ENCODE results near the gene SPATC1L.
"Not testable (repeated sequence)": the region's sequence is repeated elsewhere in the genome, so short reads cannot be mapped to it uniquely, and the experiment has no call there.

SPATC1L gene

DNA sequence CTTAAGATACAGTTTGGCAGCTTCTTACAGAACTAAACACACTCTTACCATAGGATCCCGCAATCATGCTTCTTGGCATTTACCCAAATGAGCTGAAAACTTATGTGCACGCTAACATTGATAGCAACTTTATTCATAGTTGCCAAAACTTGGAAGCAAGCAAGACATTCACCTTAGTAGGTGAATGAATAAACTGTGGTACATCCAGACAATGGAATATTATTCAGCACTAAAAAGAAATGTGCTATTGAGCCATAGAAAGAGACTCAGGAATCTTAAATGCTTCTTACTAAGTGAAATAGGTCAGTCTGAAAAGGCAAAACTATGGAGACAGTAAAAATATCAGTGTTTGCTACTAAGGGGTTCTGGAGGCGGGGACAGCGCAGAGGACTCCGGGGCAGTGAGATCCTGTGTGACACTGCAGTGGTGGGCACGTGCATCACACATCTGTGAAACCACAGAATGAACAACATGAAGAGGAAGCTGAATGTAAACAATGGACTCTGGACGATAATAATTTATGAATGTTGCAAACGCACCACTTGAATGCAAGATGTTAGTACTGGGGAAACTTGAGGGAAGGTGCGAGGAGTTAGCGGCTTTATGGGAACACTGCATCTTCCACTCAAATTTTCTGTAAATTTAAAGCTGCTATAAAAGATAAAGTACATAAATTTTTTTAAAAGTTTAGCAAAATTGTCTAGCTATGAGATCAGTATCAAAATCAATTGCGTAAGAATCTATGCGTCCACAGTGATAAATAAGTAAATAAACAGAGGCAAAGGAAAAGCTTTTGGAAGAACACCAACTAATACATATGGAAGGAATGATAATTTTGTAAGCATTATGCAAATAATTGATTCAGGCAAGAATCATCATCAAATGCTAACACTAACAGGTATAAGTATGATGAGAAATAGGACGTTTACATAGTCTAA lies 15.4 kb upstream of the SPATC1L start:
- no peak for DNase-seq

DNA sequence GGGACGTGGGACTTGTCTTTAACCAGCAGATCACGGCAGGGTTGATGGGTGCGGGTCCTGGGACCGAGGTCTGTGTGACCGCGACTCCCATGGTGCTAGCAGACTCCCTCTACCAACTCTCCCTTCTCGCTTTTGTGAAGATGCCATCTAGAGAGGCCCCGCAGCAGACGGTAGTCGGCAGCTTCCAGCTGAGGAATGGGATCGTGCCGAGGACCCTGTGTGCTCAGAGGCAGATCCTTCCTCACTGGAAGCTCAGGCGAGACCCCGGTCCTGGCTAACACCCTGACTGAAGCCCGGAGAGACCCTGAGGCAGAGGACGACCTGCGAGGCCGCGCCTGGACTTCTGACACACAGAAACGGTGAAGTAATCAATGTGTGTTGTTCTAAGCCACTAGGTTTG lies 12.5 kb upstream of the SPATC1L start:
- no peak for DNase-seq

DNA sequence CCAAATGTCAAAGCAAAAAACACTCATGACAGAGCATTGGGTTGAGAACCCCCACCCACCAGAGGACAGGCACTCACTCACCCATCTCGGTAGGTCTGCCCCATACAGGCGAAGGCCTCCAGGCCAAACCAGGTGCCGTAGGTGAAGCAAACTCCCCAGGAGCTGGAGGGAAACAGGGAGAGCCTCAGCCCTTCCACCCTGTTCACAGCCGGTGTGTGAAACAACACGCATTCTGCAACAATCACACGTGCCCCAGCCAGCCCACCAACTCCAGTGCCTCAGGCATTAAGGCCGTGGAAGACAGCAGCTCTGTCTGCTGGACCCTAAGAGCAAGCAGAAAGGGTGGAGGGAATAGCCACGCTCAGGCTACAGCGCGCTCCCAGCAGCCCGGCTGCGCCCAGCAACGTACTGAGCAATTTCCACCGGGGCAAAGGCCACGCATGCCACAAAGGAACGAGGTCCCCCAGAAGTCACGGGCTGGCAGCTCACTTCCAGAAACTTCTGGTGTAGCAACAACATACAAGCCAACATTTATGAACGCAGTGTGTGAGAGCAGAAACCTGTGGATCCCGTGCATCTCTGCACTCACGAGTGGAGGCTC lies 11.4 kb upstream of the SPATC1L start:
- no peak for DNase-seq

DNA sequence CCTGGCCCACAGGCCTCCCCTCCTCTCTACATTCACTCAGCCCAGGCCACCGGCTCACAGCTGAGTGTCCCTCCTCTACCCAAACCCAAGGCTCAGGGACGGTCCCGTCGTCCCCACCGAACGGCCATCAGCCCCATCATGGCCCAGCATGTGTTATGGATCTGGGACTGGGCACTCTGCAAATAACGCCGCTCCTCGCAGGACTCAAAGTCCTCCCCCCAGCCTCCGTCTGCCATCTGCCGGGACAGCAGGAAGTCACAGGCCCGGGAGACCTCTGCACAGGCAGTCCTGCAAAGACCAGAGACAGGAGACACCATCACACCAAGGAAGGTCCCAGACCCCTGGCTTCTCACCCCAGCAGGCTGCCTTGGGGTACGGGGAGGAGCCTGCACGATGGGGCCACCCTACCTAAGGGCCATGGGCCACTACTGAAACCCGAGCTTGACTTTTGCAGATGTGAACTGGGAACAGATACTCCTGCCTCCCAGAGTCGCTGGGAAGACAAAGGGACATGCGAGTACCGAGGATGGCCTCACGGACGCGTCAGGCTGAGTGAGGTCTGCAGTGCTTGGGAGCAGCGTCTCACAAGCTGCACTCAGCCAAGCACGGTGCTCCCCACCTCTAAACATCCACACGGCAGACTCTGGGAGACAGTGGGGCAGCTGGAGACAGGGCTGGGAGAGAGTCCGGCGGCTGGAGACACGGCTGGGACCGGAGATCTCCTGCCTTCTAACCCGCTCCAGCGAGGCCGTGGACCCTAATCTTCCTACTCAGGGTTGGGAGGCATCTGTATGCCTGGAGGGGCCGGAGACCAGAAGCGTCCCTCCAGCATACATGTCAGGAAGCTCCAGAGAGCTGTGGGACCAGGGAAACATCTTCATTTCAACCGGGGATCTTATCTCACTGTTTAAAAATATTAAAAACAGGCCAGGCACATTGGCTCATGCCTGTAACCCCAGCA lies 10.4 kb upstream of the SPATC1L start:
- no peak for DNase-seq

DNA sequence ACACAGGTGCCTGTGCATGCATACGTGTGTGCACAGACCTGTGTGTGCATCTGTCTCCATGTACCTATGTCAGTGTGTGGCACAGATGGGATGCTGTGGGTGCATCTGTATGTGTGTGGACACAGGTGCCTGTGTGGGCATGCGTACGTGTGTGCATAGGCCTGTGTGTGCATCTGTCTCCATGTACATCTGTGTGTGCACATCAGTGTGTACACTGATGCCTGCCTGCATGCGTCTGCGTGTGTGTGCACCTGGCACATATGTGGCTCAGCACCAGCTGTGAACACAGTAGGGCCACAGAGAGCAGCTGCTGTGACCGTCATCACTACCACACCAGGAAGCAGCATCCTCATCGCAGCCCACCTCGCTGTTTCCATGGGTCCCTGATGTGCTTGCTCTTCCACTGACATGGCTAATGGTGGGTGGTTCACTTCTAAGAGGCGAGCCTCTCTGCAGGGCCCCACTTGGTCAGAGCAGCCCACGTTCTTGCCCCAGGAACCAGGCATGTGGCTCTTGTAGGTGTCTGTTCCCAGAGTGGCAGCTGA lies 9.6 kb upstream of the SPATC1L start:
- no peak for DNase-seq

DNA sequence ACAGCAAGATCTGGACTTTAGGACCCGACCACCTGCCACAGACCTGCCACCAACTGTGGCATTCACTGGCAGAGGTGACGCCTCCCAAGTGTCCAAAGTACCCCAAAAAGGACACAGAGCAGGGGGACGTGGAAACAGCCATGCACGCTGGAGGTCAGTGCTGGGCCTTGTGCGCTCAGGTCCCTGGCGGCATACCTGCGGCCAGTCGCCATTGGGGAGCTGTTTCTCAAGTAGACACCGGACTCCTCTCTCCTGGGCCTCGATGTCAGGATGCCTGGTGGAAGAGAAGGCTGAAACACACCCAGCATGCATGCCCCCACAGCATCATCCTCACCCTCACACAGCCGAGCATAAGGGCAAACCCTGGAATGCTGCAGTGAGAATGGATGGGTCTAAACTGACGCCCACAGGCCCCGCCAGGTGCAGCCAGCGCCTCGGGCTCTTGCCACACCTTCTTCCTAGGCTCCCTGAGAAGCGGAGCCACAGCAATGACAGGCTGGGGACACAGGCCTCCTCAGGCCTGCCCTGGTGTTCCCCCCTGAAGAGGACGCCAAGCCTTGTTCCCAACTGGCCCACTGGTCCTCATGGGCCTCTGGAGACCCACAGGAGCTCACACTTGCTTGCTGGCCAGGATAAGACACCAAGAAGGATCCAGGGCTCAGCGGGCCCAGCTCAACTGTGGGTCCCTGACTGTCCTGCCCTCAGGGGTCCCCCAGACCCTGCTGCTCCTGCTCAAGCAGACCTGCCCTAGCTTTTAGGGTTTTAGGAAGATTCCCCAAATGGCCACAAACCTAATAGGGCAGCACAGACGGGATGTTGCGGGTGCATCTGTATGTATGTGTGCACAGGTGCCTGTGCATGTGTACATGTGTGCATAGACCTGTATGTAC lies 7.7 kb upstream of the SPATC1L start:
- no peak for DNase-seq

DNA sequence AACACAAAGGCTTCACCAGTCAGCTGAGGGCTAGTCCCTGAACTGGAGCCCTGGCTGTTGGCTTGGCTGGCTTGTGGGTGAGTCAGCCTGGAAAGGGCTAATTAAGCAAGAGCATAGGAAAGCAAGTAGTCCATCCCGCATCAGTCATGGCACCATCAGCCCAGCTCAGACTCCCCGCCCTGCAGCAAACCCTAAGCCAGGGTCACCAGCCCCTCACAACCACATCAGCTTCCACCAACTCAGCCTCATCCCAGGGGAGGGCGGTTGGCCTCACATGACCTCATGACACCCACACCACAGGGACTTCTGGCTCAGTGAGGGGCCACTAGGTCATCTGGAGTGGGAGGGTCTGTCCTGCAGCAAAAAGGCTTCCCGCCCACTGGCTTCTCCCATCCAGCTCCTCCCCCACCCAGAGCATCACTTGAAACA lies 7.0 kb upstream of the SPATC1L start:
- DNase-seq, result peak; percentile 61

DNA sequence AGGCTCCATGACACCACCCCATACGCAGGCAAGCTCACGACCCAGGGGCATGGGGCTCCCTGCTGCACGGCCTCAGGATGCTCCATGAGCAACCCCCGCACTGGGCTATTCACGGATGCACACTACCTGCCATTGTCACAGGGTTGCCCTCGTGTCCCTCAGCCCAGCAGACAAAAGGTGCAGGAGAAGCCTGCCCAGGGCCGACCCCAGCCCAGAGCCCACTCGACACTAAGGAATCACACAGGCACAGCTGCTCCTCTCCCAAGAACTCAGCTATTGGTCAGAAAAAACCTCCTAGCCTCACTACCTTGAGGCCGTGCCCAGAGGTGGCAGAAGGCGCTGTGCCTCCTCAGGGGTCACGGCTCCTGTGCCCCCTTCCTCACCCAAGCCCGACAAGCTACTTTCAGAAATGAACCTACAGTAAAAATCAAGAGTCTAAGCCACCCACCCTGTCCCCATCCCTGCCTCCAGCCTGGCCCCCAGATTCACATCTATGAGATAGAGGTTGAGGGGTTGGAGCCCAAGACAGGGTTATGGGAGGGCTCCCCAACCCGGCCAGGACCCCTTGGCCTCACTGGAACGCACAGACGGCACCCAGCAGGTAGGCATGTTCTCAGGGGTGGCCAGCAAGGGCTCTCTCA lies 6.4 kb upstream of the SPATC1L start:
- no peak for DNase-seq

DNA sequence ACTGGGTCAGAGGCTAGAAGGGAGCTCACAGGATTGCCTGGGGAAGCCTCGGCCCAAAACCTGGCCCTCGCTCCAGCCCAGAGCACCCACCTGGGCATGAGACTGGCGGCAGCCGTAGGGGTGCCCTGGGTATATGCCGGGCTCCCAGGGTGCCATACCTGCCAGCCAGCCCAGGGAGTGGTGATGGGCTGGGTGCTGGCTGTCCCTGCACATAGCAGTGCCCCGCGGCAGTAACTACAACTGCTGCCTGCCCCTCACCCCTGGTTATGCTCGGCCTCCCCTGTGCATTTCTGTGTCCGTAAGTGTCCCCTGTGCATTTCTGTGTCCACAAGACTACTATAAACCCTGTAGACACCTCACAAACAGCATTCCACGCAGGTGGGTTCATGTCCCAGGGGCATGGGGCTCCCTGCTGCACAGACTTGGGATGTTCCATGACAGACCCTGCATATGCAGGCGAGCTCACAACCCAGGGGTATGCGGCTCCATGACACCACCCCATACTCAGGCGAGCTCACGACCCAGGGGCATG lies 5.8 kb upstream of the SPATC1L start:
- DNase-seq, result no peak

DNA sequence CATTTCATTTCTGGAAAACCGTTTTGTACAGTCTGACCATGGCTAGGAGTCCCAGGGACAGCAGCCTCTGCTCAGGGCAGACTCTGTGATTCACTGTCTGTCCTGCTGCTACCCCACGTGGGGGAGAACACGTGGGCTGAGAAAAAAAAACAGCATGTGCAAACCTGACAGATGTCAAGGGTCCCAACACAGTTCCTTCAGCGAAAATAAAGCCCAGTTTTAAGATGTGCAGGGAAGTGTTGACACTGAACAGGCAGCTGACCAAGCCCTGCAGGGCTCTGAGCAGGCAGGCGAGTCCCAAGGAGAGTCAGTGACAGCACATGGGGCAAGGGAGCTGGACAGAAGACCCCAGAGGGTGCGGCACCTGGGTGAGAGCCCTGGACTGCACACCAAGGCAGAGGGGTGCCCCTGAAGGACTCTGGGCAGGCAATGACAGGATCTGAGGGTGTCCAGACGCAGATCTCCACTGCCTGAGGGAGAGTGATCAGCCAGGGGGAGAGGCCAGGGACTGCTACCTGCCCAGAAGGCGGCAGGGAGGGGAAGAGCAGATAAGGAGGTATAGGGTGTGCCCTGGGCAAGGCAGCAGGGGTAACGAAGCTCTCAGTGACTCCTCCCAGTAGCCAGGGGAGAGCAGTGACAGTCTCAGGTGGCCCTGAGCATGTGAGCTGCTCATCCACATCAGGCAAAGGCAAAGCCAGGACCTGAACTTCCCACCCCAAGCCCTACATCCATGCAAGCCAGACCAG lies 5.1 kb upstream of the SPATC1L start:
- DNase-seq, result peak; percentile 44

DNA sequence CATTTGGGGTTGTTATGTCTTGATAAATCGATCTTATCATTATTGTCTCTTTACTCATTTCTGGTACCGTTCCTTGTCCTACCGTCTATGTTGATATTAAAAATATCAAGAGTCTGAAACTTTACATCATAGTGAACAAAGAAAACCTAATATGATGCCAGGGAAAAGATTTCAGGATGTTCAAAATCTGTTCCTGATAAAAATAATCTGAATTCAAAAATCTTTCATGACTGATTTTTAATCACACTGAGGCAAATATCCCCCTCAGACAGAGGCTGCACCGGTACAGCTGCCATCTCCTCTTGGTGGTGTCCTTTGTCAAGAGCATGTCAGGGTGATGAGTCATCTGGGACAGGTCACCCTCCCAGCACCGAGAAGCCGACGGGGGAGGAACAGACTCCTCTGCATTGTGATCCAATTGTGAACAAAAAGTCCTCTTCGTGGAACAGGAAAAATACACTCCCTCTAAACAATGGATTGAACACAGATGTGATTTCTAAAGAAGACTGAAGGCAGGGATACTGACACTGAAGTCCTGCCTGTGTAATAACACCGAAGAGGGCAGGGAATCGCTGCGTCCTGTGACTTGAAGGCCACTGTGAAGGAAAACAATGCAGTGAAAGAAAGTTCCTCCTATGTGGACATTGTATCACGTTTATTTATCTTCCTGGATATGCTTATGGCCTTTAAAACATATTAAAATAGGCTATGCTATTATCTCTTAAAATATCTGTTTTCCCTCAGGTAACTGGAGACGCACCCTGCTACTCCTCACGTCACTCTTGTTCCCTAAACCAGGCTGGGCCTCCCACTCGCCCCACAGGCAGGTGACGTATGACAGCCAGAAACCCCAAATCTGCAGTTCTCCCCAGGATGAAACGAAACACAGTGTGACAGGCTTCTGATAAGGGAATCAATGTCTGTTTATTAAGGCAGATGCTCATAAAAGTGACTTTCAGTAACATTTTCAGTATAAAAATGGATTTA lies 4.3 kb upstream of the SPATC1L start:
- peak; percentile 50 for DNase-seq

DNA sequence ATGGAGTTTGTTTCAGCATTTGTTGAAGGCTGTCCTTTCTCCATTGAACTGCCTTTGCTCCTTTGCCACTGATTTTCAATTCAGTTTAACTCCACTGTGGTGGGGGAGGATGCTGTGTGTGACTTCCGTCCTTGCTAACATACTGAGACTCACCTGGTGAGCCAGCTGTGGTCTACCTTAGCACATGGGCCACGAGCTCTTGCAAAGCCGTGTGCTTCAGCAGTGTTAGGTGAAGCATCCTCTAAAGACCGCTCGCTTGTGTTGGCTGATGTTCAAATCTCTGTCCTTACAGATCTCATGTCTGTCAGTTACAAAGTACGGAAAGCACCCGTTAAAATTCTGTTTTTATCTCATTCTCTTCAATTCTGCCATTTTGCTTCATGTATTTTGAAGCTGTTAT lies 3.6 kb upstream of the SPATC1L start:
- no peak for DNase-seq

DNA sequence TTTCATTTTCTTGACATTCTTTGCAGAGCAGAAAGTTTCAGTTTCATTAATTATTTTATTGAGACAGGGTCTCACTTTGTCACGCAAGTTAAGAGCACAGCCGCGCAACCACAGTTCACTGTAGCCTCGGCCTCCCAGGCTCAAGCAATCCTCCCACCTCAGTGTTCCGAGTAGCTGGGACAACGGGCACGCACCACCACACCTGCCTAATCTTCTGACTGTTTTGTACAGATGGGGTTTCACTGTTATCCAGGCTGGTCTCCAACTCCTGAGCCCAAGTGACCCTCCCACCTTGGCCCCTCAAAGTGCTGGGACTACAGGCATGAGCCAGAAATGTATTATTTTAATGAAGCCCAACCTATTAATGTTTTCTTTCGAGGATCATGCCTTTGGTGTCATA lies 3.0 kb upstream of the SPATC1L start:
- no peak for DNase-seq

DNA sequence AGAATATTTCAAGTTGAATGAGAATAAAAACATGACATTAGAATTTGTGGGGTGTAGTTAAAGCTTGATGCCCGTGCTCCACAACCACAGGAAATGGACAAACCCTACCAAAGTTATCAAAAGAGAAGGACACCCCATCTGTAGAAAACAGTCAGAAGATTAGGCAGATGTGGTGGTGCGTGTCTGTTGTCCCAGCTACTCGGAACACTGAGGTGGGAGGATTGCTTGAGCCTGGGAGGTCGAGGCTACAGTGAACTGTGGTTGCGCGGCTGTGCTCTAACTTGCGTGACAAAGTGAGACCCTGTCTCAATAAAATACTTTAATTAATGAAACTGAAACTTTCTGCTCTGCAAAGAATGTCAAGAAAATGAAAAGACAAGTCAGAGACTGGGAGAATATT lies 1.5 kb upstream of the SPATC1L start:
- DNase-seq, result no peak

DNA sequence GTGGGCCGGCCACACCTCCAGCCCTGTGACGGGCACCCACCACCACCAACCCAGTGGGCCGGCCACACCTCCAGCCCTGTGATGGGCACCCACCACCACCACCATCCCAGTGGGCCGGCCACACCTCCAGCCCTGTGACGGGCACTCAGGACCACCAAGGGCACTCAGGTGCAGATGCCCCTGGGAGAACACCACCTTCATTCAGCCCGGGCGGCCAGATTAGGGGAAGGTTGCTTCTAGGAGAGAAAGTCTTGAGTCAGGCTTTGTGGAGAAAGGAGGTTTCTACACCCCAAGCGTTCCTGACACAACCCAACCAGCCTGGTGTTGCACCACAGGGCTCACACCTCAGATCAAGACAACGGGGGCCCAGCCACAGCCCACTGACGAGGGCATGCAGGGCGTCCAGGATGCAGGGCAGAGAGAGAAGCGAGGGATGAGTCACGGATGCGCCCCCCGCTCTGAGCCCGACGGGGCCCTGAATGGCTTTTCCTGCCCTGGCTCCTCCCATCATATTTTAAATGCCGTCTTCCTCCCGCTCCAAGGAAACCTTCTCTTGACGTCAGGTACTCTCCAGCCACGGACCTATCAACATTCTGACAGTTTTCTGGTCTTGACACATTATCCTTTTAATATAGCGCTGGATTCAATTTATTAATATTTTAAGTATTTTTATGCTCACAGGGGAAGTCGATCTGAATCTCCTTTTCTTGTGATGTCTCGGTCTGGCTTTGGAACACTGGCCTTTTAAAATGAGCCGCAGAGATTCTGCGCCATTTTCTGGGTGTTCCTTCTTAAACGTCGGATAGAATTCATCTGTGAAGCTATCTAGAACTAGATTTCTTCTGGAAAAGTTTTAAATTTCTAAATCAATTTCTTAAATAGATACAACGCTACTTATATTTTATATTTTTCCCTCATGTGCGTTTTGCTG lies 631 bp upstream of the SPATC1L start:
- peak; percentile 74 for DNase-seq

DNA sequence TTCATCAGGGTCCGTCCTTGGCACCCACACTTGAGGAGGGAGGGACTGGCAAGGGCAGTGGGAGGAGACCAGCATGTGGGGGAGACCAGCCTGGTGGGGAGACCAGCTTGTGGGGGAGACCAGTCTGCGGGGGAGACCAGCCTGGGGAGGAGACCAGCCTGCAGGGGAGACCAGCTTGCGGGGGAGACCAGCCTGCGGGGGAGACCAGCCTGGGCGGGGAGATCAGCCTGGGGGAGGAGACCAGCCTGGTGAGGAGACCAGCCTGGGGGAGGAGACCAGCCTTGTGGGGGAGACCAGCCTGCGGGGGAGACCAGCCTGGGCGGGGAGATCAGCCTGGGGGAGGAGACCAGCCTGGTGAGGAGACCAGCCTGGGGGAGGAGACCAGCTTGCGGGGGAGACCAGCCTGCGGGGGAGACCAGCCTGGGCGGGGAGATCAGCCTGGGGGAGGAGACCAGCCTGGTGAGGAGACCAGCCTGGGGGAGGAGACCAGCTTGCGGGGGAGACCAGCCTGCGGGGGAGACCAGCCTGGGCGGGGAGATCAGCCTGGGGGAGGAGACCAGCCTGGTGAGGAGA lies 836 bp downstream of the SPATC1L start:
- not testable (repeated sequence) for DNase-seq

DNA sequence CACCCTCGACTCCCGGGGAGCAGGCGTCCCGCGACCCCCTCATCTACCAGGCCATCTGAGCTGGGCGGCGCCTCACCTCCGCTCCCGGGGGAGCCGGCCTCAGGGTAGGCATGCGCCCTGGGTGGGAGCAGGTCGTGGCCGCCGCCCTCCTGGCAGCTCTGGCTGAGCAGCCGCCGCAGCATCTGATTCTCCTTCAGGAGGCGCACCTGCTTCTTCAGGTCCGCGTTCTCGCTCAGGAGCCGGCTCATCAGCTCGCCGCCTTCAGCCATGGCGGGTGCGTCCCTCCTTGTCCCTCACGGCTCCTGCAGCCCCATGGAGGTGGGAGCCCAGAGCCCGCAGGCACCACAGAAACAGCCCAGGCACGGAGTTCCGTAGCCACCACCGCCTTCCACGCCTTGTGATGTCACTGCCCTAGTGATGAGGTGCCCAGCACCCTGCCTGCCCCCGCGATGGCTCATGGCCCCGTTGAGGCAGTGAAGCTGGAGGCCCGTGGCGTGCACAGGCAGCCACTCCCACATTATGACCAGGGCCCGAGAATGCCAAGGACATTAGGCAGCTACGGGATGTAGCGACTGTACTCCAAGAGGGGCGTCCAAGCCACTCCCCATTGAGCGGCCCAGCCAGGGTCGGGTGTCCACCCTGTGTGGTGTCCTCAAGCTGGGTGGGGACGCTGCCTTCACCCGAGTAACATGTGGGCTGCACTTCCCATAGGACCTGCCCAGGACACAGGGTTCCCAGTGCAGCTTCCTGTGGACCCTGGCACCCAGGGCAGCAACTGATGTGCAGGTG lies 1.5 kb downstream of the SPATC1L start:
- no peak for DNase-seq

Measured in fibroblast of upper back skin (primary cell).